VCaP (cell line): ENCODE data around the gene VWA7.

Experiments
- H3K27ac ChIP-seq: fragments of 450-650 bp; 2 replicates; pipeline ENCODE4 v1.5.1; 2017
- TF ChIP-seq, protein P1 (sequence below): fragments of 450-650 bp; conservative IDR thresholded peaks from 2 replicates; pipeline ENCODE4 v1.5.1; 2017; ENCODE audit warnings: mild to moderate bottlenecking, moderate library complexity

Gene VWA7

GRCh38 chr6:31734247-31734820 is 42.8 kb downstream of the VWA7 start:
- peak overlapping the region; percentile 99 for H3K27ac ChIP-seq

DNA sequence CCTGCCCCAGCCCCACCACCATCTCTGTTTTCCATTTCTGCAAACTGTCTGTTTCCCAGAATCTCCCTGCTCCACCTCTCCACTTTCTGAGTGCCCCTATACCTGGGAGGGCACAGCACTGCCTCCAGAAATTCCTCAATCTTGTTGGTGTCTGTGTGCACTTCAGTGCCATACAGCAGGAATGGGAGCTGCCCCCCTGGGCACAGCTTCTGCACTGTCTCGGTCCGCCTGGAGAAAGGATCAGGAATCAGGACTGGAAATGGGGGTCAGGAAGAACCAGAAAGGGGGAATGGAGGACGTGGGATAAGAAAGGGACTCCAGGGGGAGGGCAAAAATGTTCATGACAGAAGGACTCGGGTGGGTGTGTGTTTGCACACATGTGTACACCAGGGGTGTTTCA is 43.4 kb downstream of the VWA7 start:
- TF ChIP-seq, protein P1, sequence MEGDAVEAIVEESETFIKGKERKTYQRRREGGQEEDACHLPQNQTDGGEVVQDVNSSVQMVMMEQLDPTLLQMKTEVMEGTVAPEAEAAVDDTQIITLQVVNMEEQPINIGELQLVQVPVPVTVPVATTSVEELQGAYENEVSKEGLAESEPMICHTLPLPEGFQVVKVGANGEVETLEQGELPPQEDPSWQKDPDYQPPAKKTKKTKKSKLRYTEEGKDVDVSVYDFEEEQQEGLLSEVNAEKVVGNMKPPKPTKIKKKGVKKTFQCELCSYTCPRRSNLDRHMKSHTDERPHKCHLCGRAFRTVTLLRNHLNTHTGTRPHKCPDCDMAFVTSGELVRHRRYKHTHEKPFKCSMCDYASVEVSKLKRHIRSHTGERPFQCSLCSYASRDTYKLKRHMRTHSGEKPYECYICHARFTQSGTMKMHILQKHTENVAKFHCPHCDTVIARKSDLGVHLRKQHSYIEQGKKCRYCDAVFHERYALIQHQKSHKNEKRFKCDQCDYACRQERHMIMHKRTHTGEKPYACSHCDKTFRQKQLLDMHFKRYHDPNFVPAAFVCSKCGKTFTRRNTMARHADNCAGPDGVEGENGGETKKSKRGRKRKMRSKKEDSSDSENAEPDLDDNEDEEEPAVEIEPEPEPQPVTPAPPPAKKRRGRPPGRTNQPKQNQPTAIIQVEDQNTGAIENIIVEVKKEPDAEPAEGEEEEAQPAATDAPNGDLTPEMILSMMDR = no peak
- H3K27ac ChIP-seq = peak overlapping the region; percentile 99; the same call in 1 of the 2 replicates

More at GRCh38 chr6:31734247-31734820, 42.8 kb downstream of the VWA7 start:
- TF ChIP-seq, protein P1 = no peak

DNA sequence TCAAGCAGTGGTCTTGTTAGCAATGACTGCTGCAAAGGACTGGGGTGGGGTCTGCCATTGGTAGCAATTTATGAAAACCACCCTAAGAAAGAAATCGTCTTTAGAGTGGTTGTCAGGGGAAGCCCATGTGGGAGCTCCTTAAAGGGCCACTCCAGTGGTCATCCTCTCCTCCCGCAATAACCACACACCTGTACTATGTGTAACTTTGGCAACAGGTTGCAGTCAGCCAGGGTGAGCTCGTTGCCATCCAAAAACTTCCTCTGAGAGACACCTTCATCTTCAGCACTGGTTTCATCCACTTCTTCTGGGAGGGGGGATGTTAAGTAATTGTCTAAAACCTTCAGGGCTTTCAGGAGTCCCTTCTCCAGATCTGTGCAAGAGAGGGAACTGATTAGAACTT is 45.1 kb downstream of the VWA7 start:
- no peak overlapping the region for H3K27ac ChIP-seq
- TF ChIP-seq, protein P1 = no peak

- peak overlapping the region; percentile 77 for H3K27ac ChIP-seq
- TF ChIP-seq, protein P1 = no peak
Measured at GRCh38 chr6:31730631-31731086, 46.5 kb downstream of the VWA7 start.

DNA sequence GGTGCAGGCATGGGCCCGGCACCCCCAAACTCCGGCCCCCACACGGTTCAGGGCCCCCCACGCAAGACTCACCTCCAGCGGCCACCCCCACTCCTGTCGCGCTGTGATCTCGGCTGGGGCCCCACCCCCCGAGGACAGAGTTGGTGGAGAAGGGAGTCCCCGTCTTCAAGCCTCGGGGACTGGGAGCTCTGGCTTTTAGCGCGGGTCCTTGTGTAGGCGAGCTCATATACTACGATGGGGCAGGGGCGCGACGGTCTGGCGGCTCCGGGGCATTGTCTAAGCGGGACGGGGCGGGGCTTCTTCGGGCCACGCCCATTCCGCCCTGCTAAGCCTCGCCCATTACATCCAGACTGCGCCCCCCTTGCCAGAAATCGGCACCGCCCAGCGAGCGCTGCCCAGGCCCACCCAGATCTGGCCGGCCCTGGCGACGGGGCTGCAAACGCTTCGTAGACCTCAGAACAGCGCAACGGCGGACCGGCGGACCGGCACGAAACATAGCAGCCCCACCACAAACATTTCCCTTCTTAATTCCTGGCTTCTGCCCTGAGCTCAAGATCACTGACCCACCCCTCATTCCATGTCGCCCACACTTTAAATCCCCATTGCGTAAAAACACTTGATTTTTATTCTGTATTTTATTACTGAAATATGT is 47.0 kb downstream of the VWA7 start:
- TF ChIP-seq, protein P1 = no peak
- peak overlapping the region; percentile 77 for H3K27ac ChIP-seq

DNA sequence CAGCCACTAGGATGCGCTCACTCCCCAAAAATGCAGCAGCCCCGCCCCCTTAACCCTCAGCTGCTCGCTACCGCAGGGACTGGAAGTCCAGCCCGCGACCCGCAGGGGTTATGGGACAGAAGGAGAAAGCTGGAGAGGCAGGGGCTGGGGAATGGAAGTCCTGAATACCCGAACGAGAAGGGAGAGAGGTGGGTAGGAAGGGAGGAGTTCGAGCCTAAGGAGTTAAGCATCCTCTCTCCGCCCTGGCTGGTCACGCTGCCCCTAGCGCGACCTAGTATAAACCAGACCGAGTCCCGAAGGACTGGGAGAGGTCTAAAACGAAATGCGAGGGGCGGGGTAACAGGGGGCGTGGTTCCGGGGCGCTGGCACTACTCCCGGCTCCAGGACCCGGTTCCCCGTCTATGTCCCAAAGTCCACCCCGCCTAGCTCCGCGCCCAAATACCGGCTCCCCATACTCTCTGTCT is 47.6 kb downstream of the VWA7 start:
- TF ChIP-seq, protein P1 = peak; percentile 77

GRCh38 chr6:31728767-31729514 is 48.2 kb downstream of the VWA7 start, which contains the start of gene DDAH2:
Gene DDAH2 (minus strand): TSS chr6:31729299. CDS start chr6:31729161, 138 bp downstream.
- TF ChIP-seq, protein P1 = no peak
- H3K27ac ChIP-seq = peak within 1 kb of the TSS; percentile 77

More for the DNA sequence above, 47.6 kb downstream of the VWA7 start:
- peak overlapping the region; percentile 77 for H3K27ac ChIP-seq
